ENCODE measurements around the gene PTH.
A peak's percentile ranks its signal among the peaks of the same experiment; 100 is the strongest.

Gene PTH

DNA sequence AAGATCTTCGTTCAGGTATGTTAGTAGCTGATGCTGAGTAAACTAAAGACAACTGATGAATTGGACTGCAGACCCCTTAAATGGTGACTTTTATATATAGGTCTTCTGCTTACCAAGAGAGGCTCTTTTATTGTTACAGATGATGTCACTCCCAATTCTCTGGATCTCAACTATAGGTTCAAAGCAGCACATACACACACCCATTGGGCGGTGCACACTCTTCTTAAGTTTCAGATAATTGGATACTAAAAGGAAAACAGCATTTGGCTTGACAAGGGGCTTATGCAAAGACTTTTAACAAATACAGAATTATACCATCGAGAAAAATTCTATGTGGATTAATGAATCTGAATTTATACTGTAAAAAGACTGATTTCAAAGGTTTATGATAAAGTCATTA is at the start of gene PTH:
Gene PTH (minus strand): TSS at position 69 of the 400 bp plus-strand sequence. CDS start 3,142 bp downstream, outside the sequence.
- no peaks in the 10 kb centered on the region for H4K20me1 ChIP-seq
- no peak within 1 kb of the TSS for H3K4me2 ChIP-seq
- H3K27ac ChIP-seq: no peak within 1 kb of the TSS
- H3K4me1 ChIP-seq: no peaks in the 10 kb centered on the region
- no peaks in the 10 kb centered on the region for H3K9me3 ChIP-seq
- TF ChIP-seq Cebpa-rat (IDR thresholded peaks at IDR 0.05): no peak
- H3K27me3 ChIP-seq: no peaks in the 10 kb centered on the region
- no peak within 1 kb of the TSS for H3K9ac ChIP-seq
- H3K36me3 ChIP-seq: no peaks in the 10 kb centered on the region
- H3K4me3 ChIP-seq: no peak within 1 kb of the TSS

DNA sequence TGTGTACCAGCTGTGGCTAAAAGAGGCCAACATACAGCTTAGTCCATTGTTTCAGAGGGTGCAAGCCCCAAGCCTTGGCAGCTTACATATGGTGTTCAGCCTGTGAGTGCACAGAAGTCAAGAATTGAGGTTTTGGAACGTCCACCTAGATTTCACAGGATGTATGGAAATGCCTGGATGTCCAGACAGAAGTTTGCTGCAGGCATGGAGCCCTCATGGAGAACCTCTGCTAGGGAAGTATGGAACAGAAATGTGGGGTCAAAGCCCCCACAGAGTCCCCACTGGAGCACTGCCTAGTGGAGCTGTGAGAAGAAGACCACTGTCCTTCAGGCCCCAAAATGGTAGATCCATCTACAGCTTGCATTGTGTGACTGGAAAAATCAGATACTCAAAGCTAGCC is 42.2 kb upstream of the PTH start:
- Histone ChIP-seq H3K9me3 (peaks cover 39% of the 10 kb centered on the region), H3K27me3 (no peaks in the 10 kb centered on the region), H3K4me1 (no peaks in the 10 kb centered on the region), H3K4me2 (no peak overlapping the region), H4K20me1 (no peaks in the 10 kb centered on the region), H3K4me3 (no peak overlapping the region), H3K27ac (no peak overlapping the region), H3K9ac (no peak overlapping the region), H3K36me3 (no peaks in the 10 kb centered on the region)
- no peak for TF ChIP-seq Cebpa-rat (IDR thresholded peaks at IDR 0.05)

DNA sequence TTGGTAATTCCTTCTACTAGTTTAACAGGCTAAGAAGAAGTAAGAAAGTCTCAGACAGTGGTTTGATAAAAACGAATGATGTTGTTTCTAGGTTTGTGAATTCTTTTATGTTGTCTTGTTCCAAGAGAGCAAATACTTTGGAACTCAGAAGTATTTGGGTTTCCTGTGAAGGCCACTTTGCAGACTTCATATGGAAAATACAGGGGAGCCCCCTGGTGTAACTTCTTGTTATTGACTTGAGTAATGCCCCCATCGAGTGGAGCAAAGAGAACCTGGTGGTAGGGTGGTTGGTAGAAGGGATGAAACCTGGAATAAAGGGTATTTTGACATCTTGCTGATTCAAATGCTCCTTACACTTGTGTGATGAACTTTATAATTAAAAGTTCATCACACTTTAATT is 40.0 kb upstream of the PTH start:
- Histone ChIP-seq H3K27me3 (no peaks in the 10 kb centered on the region), H3K27ac (no peak overlapping the region), H3K4me2 (no peak overlapping the region), H4K20me1 (no peaks in the 10 kb centered on the region), H3K4me3 (no peak overlapping the region), H3K9me3 (peaks cover 39% of the 10 kb centered on the region), H3K36me3 (no peaks in the 10 kb centered on the region), H3K4me1 (no peaks in the 10 kb centered on the region), H3K9ac (no peak overlapping the region)
- no peak for TF ChIP-seq Cebpa-rat (IDR thresholded peaks at IDR 0.05)

DNA sequence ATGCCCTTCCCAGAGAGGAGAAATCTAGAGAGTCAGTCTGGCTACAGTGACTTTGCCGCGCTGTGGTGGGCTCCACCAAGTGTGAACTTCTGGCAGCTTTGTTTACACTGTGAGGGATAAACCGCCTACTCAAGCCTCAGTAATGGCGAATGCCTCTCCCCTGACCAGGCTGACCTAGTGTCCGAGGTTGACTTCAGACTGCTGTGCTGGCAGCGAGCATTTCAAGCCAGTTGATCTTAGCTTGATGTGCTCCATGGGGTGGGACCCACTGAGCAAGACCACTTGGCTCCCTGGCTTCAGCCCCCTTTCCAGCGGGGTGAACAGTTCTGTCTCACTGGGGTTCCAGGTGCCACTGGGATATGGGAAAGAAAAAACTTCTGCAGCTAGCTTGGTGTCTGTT is 38.6 kb upstream of the PTH start:
- peaks cover 37% of the 10 kb centered on the region for H3K9me3 ChIP-seq
- H3K27me3 ChIP-seq: no peaks in the 10 kb centered on the region
- no peak for TF ChIP-seq Cebpa-rat (IDR thresholded peaks at IDR 0.05)
- H3K4me1 ChIP-seq: no peaks in the 10 kb centered on the region
- H3K27ac ChIP-seq: no peak overlapping the region
- no peak overlapping the region for H3K4me2 ChIP-seq
- H3K4me3 ChIP-seq: no peak overlapping the region
- no peaks in the 10 kb centered on the region for H4K20me1 ChIP-seq
- no peaks in the 10 kb centered on the region for H3K36me3 ChIP-seq
- no peak overlapping the region for H3K9ac ChIP-seq

DNA sequence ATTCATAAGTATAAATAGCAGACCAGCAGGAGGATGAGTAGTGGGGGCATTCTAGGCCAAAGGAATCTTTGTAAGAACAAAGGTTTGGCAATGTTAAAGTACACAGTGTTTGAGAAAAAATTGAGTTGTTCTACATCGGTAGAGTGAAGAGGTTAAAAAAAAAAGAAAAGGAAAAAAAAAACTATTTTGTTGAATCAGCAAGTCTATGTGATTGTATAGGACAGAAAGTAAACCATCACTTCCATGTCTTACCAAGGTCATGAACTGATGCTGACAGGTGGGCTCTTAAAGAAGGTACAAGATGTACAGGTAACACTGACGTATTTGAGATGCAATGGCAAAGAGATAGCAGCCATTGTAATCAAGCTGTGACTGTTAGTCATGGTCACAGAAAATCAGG is 29.5 kb upstream of the PTH start:
- no peak for TF ChIP-seq Cebpa-rat (IDR thresholded peaks at IDR 0.05)
- H3K4me1 ChIP-seq: no peaks in the 10 kb centered on the region
- no peaks in the 10 kb centered on the region for H4K20me1 ChIP-seq
- no peak overlapping the region for H3K9ac ChIP-seq
- H3K4me2 ChIP-seq: no peak overlapping the region
- no peaks in the 10 kb centered on the region for H3K9me3 ChIP-seq
- no peak overlapping the region for H3K27ac ChIP-seq
- no peaks in the 10 kb centered on the region for H3K36me3 ChIP-seq
- no peaks in the 10 kb centered on the region for H3K27me3 ChIP-seq
- H3K4me3 ChIP-seq: no peak overlapping the region

DNA sequence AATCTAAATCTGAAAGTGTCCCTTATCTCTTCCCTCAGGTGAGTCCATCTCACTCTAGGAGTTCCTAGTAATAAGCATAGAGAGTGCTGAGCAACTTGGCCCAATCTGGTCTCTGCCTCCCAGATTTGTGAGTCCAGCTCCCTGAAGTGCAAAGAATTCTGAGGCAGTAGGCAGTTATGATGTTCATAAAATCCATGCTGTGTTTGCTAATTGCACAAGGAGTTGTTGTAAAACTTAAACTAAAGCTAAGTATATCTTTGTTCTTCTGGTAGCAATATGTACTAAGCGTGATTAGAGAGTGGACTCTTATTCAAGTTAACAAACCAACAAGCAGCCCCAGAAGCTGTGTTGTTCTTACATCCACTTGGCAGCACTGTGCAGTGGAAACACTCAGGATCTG is 7.6 kb upstream of the PTH start:
- Histone ChIP-seq H3K9ac (no peak overlapping the region), H3K27ac (no peak overlapping the region), H3K36me3 (no peaks in the 10 kb centered on the region), H3K4me2 (no peak overlapping the region), H4K20me1 (no peaks in the 10 kb centered on the region), H3K27me3 (no peaks in the 10 kb centered on the region), H3K4me1 (no peaks in the 10 kb centered on the region), H3K4me3 (no peak overlapping the region), H3K9me3 (no peaks in the 10 kb centered on the region)
- TF ChIP-seq Cebpa-rat (IDR thresholded peaks at IDR 0.05): no peak

DNA sequence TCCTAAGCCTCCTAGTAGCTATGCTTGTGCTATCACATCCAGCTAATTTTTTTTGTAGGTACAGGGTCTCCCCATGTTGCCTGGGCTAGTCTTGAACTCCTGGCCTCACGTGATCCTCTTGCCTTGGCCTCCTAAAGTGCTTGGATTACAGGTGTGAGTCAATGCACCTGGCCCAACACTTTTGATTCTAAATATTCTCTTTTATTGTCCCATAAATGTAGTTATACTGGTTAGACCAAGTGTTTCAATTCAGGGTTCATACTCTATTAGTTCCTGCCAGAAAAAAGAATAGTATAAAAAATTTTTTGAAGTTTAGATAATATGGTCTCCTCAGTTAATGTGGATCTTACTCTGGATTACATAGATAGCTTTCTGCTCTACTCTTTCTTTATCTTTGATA is 6.7 kb upstream of the PTH start:
- Histone ChIP-seq H3K27me3 (no peaks in the 10 kb centered on the region), H3K36me3 (no peaks in the 10 kb centered on the region), H3K4me1 (no peaks in the 10 kb centered on the region), H3K27ac (no peak overlapping the region), H3K4me3 (no peak overlapping the region), H3K9me3 (no peaks in the 10 kb centered on the region), H4K20me1 (no peaks in the 10 kb centered on the region), H3K4me2 (no peak overlapping the region), H3K9ac (no peak overlapping the region)
- TF ChIP-seq Cebpa-rat (IDR thresholded peaks at IDR 0.05): no peak

DNA sequence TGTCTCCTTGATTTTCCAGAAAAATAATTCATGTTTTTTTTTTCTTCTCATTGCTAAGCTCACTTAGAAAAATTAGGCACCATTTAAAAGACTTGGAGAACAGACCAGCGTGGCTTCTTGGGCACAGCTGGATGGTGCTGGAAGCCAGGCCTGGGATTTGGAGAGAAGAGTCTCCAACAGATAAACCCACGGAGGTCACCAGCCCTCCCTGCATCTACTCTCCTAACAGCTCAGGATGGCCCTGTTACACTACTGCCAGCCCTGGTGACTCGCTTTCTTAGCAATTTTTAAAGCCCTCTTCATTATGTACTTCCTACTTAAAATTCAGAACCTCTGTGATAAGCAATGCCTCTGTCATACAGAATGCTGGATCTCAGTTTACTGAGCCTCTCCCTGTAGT is 1.7 kb downstream of the PTH start:
- no peak for TF ChIP-seq Cebpa-rat (IDR thresholded peaks at IDR 0.05)
- H3K4me2 ChIP-seq: no peak overlapping the region

DNA sequence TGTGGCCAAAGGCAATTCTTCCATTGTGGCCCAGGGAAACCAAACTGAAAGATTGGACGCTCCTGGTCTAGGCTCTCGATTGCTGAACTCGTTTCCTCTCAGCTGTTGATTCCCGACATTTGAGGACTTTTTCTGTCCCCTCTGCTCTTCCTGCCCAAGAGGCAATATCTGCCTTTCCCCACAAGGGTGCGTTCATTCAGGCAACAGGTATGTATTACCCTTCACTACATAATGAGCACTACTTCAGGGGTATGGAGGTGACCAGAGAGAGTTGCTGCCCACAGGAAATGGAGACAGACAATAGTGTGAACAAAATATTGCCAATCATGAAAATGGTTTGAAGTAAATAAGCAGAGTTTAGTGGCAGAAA is 8.2 kb downstream of the PTH start:
- Histone ChIP-seq H4K20me1 (no peaks in the 10 kb centered on the region), H3K9ac (no peak overlapping the region), H3K27ac (no peak overlapping the region), H3K27me3 (no peaks in the 10 kb centered on the region; the same call in 1 of the 2 replicates), H3K4me3 (0 out of 2 replicates have a peak overlapping the region, but pooled peaks have one; percentile 10), H3K9me3 (peaks cover 20% of the 10 kb centered on the region), H3K4me1 (no peaks in the 10 kb centered on the region), H3K4me2 (peak overlapping the region; percentile 15; the same call in 1 of the 2 replicates), H3K36me3 (no peaks in the 10 kb centered on the region)
- TF ChIP-seq Cebpa-rat (IDR thresholded peaks at IDR 0.05): no peak

More for the DNA sequence above, 1.7 kb downstream of the PTH start:
- no peak overlapping the region for H3K4me3 ChIP-seq
- no peak overlapping the region for H3K9ac ChIP-seq
- no peaks in the 10 kb centered on the region for H3K4me1 ChIP-seq
- no peaks in the 10 kb centered on the region for H3K36me3 ChIP-seq
- H3K27me3 ChIP-seq: no peaks in the 10 kb centered on the region
- H3K27ac ChIP-seq: no peak overlapping the region
- H4K20me1 ChIP-seq: no peaks in the 10 kb centered on the region
- H3K9me3 ChIP-seq: no peaks in the 10 kb centered on the region

DNA sequence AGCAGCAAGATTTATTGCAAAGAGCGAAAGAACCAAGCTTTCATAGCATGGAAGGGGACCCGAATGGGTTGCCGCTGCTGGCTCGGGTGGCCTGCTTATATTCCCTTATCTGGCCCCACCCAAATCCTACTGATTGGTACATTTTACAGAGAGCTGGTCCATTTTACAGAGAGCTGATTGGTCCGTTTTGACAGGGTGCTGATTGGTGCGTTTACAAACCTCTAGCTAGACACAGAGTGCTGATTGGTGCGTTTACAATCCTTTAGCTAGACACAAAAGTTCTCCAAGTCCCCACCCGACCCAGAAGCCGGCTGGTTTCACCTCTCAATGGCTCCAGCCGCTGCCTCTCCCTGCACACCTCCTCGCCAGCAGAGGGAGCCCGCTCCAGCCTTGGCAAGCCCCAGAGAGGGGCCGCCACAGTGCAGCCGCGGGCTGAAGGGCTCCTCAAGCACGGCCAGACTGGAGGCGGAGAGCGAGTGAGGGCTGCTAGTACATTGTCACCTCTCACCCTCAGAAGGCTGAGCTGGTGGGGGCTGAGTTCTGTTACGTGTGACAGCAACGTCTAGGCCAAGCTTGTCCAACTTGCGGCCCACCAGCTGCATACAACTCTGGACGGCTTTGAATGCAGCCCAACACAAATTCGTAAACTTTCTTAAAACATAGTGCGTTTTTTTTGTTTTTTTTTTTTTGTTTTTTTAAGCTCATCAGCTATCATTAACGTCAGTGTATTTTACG is 8.7 kb downstream of the PTH start:
- H3K9ac ChIP-seq: no peak overlapping the region
- no peaks in the 10 kb centered on the region for H3K4me1 ChIP-seq
- 0 out of 2 replicates have a peak overlapping the region, but pooled peaks have one; percentile 10 for H3K4me3 ChIP-seq
- no peak overlapping the region for H3K27ac ChIP-seq
- H3K4me2 ChIP-seq: peak overlapping the region; percentile 15
- no peaks in the 10 kb centered on the region; the same call in 1 of the 2 replicates for H3K27me3 ChIP-seq
- no peak for TF ChIP-seq Cebpa-rat (IDR thresholded peaks at IDR 0.05)
- no peaks in the 10 kb centered on the region for H4K20me1 ChIP-seq
- H3K36me3 ChIP-seq: no peaks in the 10 kb centered on the region
- H3K9me3 ChIP-seq: peaks cover 20% of the 10 kb centered on the region
